GM23338 (cell line): Measurements from ENCODE around the gene KLF7. TPM values are rescaled to one million over a fixed set of nuclear protein-coding genes. Genes with fewer than 3 reads are reported as not detected.

ENCODE experiments used
- ATAC-seq: fragments of 200-7000 bp; cut with Tn5 transposase; 3 replicates; pipeline ENCODE4 v1.9.1; 2020
- DNase-seq: peaks from one replicate; pipeline ENCODE4 v3.0.0-alpha.2; 2015; ENCODE audit warnings: low spot score
- H2AFZ ChIP-seq: fragments of 200-600 bp; sonication (generic); 2 replicates; pipeline ENCODE4 v1.8.0; 2016; ENCODE audit warnings: antibody characterized with exemption, mild to moderate bottlenecking, moderate library complexity
- H3F3A ChIP-seq: fragments of 200-600 bp; sonication (generic); replicated peaks from 2 replicates; pipeline ENCODE4 v1.8.0; 2017; ENCODE audit warnings: antibody characterized with exemption, mixed run types, low read depth
- H3K27ac ChIP-seq: fragments of 200-600 bp; sonication (generic); 2 replicates; pipeline ENCODE4 v1.6.1; 2016; ENCODE audit warnings: low read depth
- H3K27me3 ChIP-seq: fragments of 200-600 bp; sonication (generic); 2 replicates; pipeline ENCODE4 v1.8.0; 2016; ENCODE audit warnings: mild to moderate bottlenecking, mixed run types, moderate library complexity; ENCODE audit not compliant: insufficient read depth
- H3K36me3 ChIP-seq: fragments of 200-600 bp; sonication (generic); 2 replicates; pipeline ENCODE4 v1.8.0; 2016; ENCODE audit warnings: mild to moderate bottlenecking; ENCODE audit not compliant: insufficient read depth
- H3K4me1 ChIP-seq: fragments of 200-600 bp; sonication (generic); 2 replicates; pipeline ENCODE4 v1.8.0; 2016; ENCODE audit warnings: mild to moderate bottlenecking, moderate library complexity; ENCODE audit not compliant: insufficient read depth
- H3K4me2 ChIP-seq: fragments of 200-600 bp; sonication (generic); 2 replicates; pipeline ENCODE4 v1.7.1; 2017; ENCODE audit warnings: mixed run types
- H3K4me3 ChIP-seq: fragments of 200-600 bp; sonication (generic); 2 replicates; pipeline ENCODE4 v1.6.1; 2016; ENCODE audit warnings: mixed run types
- H3K79me2 ChIP-seq: fragments of 200-600 bp; sonication (generic); replicated peaks from 2 replicates; pipeline ENCODE4 v1.8.0; 2017; ENCODE audit warnings: mild to moderate bottlenecking; ENCODE audit not compliant: insufficient read depth
- H3K9me2 ChIP-seq: fragments of 200-600 bp; sonication (generic); 2 replicates; pipeline ENCODE4 v1.8.0; 2017; ENCODE audit not compliant: insufficient read depth
- H4K20me1 ChIP-seq: fragments of 200-600 bp; sonication (generic); replicated peaks from 2 replicates; pipeline ENCODE4 v1.8.0; 2017; ENCODE audit warnings: mild to moderate bottlenecking; ENCODE audit not compliant: insufficient read depth
- H3K27ac Mint-ChIP-seq: 2 replicates; pipeline ENCODE4 v1.8.0; 2020; ENCODE audit warnings: inconsistent platforms, mild to moderate bottlenecking, moderate library complexity, mixed read lengths
- H3K27me3 Mint-ChIP-seq: 3 replicates; pipeline ENCODE4 v1.8.0; 2022; ENCODE audit warnings: low read depth, mild to moderate bottlenecking, moderate library complexity, mixed read lengths, inconsistent platforms; ENCODE audit not compliant: insufficient read depth, poor library complexity
- H3K36me3 Mint-ChIP-seq: 3 replicates; pipeline ENCODE4 v1.8.0; 2021; ENCODE audit warnings: low read depth, mild to moderate bottlenecking, inconsistent platforms, moderate library complexity, mixed read lengths
- H3K4me1 Mint-ChIP-seq: 3 replicates; pipeline ENCODE4 v1.8.0; 2020; ENCODE audit warnings: mild to moderate bottlenecking, inconsistent platforms, mixed read lengths
- H3K4me3 Mint-ChIP-seq: 3 replicates; pipeline ENCODE4 v1.8.0; 2021; ENCODE audit warnings: moderate library complexity, mild to moderate bottlenecking, inconsistent platforms, mixed read lengths
- H3K9me3 Mint-ChIP-seq: 3 replicates; pipeline ENCODE4 v1.8.0; 2020; ENCODE audit warnings: moderate library complexity, mild to moderate bottlenecking, inconsistent platforms, mixed read lengths
- CREB1 ChIP-seq: fragments of 250-450 bp; sonication (Bioruptor Pico); IDR thresholded peaks from 2 replicates; pipeline ENCODE4 v1.5.0; 2020; ENCODE audit warnings: low read depth, mild to moderate bottlenecking, moderate library complexity
- CTCF ChIP-seq, 2 experiments: fragments of 200-600 bp in 1 of 2; sonication (generic) in 1 of 2; conservative IDR thresholded peaks; 2 replicates each; pipeline versions ENCODE4 v1.5.1 to v1.6.1; 2016 to 2017; ENCODE audit warnings: antibody characterized with exemption in 2 of 2, low read depth in 2 of 2, mild to moderate bottlenecking in 2 of 2, moderate library complexity in 1 of 2
- ETS1 ChIP-seq: IDR thresholded peaks from 2 replicates; pipeline ENCODE4 v1.6.1; 2016; ENCODE audit warnings: antibody characterized with exemption
- EZH2 ChIP-seq: fragments of 200-600 bp; sonication (generic); IDR thresholded peaks from one replicate; pipeline ENCODE4 v1.8.0; 2017; ENCODE audit warnings: antibody characterized with exemption, mild to moderate bottlenecking, low read depth; ENCODE audit not compliant: unreplicated experiment
- EZH2phosphoT487 ChIP-seq: fragments of 200-600 bp; sonication (generic); IDR thresholded peaks from one replicate; pipeline ENCODE4 v1.8.1; 2018; ENCODE audit warnings: antibody characterized with exemption; ENCODE audit not compliant: unreplicated experiment
- JUNB ChIP-seq: IDR thresholded peaks from one replicate; pipeline ENCODE4 v1.6.1; 2016; ENCODE audit warnings: antibody characterized with exemption; ENCODE audit not compliant: unreplicated experiment
- NANOG ChIP-seq: IDR thresholded peaks from 2 replicates; pipeline ENCODE4 v1.6.1; 2016; ENCODE audit warnings: antibody characterized with exemption, borderline replicate concordance
- POLR2AphosphoS5 ChIP-seq: IDR thresholded peaks from 2 replicates; pipeline ENCODE4 v1.6.1; 2016; ENCODE audit warnings: antibody characterized with exemption, low read depth
- STAT1 ChIP-seq: IDR thresholded peaks from one replicate; pipeline ENCODE4 v1.6.1; 2016; ENCODE audit warnings: antibody characterized with exemption; ENCODE audit not compliant: unreplicated experiment
- ZNF114 ChIP-seq: fragments of 250-450 bp; sonication (Bioruptor Pico); IDR thresholded peaks from 2 replicates; pipeline ENCODE4 v1.5.0; 2020; ENCODE audit warnings: mild to moderate bottlenecking, moderate library complexity
- ZNF331 ChIP-seq: fragments of 250-450 bp; sonication (Bioruptor Pico); IDR thresholded peaks from 2 replicates; pipeline ENCODE4 v1.5.0; 2020; ENCODE audit warnings: low read depth, mild to moderate bottlenecking, moderate library complexity
- polyA plus RNA-seq: library from polyadenylated mRNA; unstranded; fragments of >200 nt; fragmentation: Nextera tagmentation; extraction: Ambion mirVana; gene quantifications from 2 replicates; pipeline ENCODE4 v1.2.1, GENCODE V29; 2016
- total RNA-seq: library from RNA; depleted of rRNA; stranded (reverse); fragments of >200 nt; shearing (Covaris generic); gene quantifications from 2 replicates; pipeline ENCODE4 v1.2.3, GENCODE V29; 2014
- TF ChIP-seq, protein P1 (sequence below): IDR thresholded peaks from one replicate; pipeline ENCODE4 v1.6.1; 2018; ENCODE audit warnings: antibody characterized with exemption; ENCODE audit not compliant: unreplicated experiment
- TF ChIP-seq, protein P2 (sequence below): fragments of 250-450 bp; sonication (Bioruptor Pico); IDR thresholded peaks from 2 replicates; pipeline ENCODE4 v1.5.0; 2020; ENCODE audit warnings: mild to moderate bottlenecking, moderate library complexity

Gene KLF7
- total and polyA plus RNA-seq, 2 experiments from 2014 or later = 5.7 to 15.4 TPM

DNA sequence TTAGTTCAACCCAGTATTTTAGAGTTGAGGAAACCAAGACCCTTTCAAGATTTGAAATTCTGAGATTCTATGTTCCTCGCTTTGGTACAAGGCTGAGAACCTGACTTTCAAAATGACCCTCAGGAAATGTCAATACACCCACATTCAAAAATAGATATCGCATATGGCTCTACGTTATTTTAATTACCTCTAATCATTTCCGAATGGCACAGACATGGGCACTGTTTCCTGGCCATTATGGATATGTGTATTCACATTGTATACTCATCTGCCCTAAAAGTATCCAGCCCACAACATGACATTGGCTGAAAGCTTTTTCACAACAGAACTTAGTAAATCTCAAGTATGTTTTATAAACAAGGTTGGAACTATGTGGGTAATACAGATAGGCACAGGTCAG is 6.7 kb downstream of the KLF7 start:
- TF ChIP-seq, protein P1, sequence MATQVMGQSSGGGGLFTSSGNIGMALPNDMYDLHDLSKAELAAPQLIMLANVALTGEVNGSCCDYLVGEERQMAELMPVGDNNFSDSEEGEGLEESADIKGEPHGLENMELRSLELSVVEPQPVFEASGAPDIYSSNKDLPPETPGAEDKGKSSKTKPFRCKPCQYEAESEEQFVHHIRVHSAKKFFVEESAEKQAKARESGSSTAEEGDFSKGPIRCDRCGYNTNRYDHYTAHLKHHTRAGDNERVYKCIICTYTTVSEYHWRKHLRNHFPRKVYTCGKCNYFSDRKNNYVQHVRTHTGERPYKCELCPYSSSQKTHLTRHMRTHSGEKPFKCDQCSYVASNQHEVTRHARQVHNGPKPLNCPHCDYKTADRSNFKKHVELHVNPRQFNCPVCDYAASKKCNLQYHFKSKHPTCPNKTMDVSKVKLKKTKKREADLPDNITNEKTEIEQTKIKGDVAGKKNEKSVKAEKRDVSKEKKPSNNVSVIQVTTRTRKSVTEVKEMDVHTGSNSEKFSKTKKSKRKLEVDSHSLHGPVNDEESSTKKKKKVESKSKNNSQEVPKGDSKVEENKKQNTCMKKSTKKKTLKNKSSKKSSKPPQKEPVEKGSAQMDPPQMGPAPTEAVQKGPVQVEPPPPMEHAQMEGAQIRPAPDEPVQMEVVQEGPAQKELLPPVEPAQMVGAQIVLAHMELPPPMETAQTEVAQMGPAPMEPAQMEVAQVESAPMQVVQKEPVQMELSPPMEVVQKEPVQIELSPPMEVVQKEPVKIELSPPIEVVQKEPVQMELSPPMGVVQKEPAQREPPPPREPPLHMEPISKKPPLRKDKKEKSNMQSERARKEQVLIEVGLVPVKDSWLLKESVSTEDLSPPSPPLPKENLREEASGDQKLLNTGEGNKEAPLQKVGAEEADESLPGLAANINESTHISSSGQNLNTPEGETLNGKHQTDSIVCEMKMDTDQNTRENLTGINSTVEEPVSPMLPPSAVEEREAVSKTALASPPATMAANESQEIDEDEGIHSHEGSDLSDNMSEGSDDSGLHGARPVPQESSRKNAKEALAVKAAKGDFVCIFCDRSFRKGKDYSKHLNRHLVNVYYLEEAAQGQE = no peak
- TF ChIP-seq STAT1 = no peak
- TF ChIP-seq, protein P2, sequence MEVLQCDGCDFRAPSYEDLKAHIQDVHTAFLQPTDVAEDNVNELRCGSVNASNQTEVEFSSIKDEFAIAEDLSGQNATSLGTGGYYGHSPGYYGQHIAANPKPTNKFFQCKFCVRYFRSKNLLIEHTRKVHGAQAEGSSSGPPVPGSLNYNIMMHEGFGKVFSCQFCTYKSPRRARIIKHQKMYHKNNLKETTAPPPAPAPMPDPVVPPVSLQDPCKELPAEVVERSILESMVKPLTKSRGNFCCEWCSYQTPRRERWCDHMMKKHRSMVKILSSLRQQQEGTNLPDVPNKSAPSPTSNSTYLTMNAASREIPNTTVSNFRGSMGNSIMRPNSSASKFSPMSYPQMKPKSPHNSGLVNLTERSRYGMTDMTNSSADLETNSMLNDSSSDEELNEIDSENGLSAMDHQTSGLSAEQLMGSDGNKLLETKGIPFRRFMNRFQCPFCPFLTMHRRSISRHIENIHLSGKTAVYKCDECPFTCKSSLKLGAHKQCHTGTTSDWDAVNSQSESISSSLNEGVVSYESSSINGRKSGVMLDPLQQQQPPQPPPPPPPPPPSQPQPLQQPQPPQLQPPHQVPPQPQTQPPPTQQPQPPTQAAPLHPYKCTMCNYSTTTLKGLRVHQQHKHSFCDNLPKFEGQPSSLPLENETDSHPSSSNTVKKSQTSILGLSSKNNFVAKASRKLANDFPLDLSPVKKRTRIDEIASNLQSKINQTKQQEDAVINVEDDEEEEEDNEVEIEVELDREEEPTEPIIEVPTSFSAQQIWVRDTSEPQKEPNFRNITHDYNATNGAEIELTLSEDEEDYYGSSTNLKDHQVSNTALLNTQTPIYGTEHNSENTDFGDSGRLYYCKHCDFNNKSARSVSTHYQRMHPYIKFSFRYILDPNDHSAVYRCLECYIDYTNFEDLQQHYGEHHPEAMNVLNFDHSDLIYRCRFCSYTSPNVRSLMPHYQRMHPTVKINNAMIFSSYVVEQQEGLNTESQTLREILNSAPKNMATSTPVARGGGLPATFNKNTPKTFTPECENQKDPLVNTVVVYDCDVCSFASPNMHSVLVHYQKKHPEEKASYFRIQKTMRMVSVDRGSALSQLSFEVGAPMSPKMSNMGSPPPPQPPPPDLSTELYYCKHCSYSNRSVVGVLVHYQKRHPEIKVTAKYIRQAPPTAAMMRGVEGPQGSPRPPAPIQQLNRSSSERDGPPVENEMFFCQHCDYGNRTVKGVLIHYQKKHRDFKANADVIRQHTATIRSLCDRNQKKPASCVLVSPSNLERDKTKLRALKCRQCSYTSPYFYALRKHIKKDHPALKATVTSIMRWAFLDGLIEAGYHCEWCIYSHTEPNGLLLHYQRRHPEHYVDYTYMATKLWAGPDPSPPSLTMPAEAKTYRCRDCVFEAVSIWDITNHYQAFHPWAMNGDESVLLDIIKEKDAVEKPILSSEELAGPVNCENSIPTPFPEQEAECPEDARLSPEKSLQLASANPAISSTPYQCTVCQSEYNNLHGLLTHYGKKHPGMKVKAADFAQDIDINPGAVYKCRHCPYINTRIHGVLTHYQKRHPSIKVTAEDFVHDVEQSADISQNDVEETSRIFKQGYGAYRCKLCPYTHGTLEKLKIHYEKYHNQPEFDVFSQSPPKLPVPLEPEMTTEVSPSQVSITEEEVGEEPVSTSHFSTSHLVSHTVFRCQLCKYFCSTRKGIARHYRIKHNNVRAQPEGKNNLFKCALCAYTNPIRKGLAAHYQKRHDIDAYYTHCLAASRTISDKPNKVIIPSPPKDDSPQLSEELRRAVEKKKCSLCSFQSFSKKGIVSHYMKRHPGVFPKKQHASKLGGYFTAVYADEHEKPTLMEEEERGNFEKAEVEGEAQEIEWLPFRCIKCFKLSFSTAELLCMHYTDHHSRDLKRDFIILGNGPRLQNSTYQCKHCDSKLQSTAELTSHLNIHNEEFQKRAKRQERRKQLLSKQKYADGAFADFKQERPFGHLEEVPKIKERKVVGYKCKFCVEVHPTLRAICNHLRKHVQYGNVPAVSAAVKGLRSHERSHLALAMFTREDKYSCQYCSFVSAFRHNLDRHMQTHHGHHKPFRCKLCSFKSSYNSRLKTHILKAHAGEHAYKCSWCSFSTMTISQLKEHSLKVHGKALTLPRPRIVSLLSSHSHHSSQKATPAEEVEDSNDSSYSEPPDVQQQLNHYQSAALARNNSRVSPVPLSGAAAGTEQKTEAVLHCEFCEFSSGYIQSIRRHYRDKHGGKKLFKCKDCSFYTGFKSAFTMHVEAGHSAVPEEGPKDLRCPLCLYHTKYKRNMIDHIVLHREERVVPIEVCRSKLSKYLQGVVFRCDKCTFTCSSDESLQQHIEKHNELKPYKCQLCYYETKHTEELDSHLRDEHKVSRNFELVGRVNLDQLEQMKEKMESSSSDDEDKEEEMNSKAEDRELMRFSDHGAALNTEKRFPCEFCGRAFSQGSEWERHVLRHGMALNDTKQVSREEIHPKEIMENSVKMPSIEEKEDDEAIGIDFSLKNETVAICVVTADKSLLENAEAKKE = no peak
- no peak for TF ChIP-seq CTCF (conservative IDR thresholded peaks at IDR 0.05; ENCODE audit: low read depth in 2 of 2)
- no peak for TF ChIP-seq ZNF114 (CRISPR knock-in tag)
- no peak for TF ChIP-seq POLR2AphosphoS5
- no peak for TF ChIP-seq JUNB
- TF ChIP-seq CREB1 (CRISPR knock-in tag) = no peak
- no peak for TF ChIP-seq EZH2phosphoT487
- no peak for TF ChIP-seq ETS1
- no peak for TF ChIP-seq ZNF331 (CRISPR knock-in tag)
- no peak for TF ChIP-seq NANOG
- no peak for TF ChIP-seq EZH2
- DNase-seq (no peak), ATAC-seq (no peak)
- H4K20me1 ChIP-seq = no peaks in the 10 kb centered on the region
- H3K9me3 Mint-ChIP-seq = no peaks in the 10 kb centered on the region
- H3K27ac Mint-ChIP-seq = no peak overlapping the region
- H3K4me3 ChIP-seq = no peak overlapping the region
- no peak overlapping the region for H3K27ac ChIP-seq
- no peak overlapping the region for H2AFZ ChIP-seq
- H3K4me2 ChIP-seq = no peak overlapping the region
- H3K4me1 Mint-ChIP-seq = peaks cover 86% of the 10 kb centered on the region
- no peaks in the 10 kb centered on the region for H3K36me3 ChIP-seq
- H3K9me2 ChIP-seq = no peaks in the 10 kb centered on the region
- peaks cover 100% of the 10 kb centered on the region for H3K79me2 ChIP-seq
- H3K4me1 ChIP-seq = peaks cover 76% of the 10 kb centered on the region
- H3K27me3 Mint-ChIP-seq = peaks cover 4% of the 10 kb centered on the region
- H3K4me3 Mint-ChIP-seq = no peak overlapping the region
- H3K36me3 Mint-ChIP-seq = no peaks in the 10 kb centered on the region
- H3F3A ChIP-seq = no peaks in the 10 kb centered on the region
- H3K27me3 ChIP-seq = no peaks in the 10 kb centered on the region
